COLO668 (cell line): ENCODE results near the gene MPHOSPH9.

Experiments used
- DNase-seq: peaks from one replicate; lab custom pipeline; 2025; ENCODE audit not compliant: unreplicated experiment; lab: John Stamatoyannopoulos, UW

The MPHOSPH9 gene, protein sequence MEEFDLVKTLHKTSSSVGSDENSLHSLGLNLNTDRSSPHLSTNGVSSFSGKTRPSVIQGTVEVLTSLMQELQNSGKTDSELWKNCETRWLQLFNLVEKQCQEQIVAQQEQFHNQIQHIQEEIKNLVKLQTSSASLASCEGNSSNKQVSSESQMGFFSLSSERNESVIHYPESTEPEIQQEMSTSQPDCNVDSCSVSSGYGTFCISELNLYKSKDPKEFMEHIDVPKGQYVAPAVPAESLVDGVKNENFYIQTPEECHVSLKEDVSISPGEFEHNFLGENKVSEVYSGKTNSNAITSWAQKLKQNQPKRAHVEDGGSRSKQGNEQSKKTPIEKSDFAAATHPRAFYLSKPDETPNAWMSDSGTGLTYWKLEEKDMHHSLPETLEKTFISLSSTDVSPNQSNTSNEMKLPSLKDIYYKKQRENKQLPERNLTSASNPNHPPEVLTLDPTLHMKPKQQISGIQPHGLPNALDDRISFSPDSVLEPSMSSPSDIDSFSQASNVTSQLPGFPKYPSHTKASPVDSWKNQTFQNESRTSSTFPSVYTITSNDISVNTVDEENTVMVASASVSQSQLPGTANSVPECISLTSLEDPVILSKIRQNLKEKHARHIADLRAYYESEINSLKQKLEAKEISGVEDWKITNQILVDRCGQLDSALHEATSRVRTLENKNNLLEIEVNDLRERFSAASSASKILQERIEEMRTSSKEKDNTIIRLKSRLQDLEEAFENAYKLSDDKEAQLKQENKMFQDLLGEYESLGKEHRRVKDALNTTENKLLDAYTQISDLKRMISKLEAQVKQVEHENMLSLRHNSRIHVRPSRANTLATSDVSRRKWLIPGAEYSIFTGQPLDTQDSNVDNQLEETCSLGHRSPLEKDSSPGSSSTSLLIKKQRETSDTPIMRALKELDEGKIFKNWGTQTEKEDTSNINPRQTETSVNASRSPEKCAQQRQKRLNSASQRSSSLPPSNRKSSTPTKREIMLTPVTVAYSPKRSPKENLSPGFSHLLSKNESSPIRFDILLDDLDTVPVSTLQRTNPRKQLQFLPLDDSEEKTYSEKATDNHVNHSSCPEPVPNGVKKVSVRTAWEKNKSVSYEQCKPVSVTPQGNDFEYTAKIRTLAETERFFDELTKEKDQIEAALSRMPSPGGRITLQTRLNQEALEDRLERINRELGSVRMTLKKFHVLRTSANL

GRCh38 chr12:123232807-123233504 lies at the start of gene MPHOSPH9, which contains the start of gene MTRFR:
Gene MPHOSPH9, minus strand, starts transcription at chr12:123233141. Its CDS starts 2,777 bp downstream, at chr12:123230364.
Gene MTRFR, plus strand, starts transcription at chr12:123233436. Its CDS starts 20,239 bp downstream, at chr12:123253675.
- DNase-seq: peak; percentile 99

GRCh38 chr12:123282111-123282510 lies 49.2 kb upstream of the MPHOSPH9 start:
- DNase-seq: no peak

DNA sequence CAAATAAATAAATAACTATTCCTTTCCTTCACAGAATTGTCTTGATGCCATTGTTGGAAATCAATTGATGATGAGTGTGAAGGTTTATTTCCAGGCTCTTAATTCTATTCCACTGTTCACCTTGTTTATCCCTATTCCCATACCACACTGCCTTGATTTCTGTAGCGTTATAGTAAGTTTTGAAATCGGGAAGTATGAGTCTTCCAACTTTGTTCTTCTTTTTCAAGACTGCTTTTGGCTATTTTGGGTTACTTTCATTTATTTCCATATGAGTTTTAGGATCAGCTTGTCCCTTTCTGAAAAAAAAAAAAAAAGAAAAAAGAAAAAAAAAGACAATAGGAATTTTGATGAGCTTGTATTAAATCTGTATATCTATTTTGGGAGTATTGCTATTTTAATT lies 48.0 kb upstream of the MPHOSPH9 start:
- DNase-seq: no peak

GRCh38 chr12:123278101-123278627 lies 45.2 kb upstream of the MPHOSPH9 start:
- no peak for DNase-seq

GRCh38 chr12:123273166-123273565 lies 40.2 kb upstream of the MPHOSPH9 start:
- DNase-seq: no peak

DNA sequence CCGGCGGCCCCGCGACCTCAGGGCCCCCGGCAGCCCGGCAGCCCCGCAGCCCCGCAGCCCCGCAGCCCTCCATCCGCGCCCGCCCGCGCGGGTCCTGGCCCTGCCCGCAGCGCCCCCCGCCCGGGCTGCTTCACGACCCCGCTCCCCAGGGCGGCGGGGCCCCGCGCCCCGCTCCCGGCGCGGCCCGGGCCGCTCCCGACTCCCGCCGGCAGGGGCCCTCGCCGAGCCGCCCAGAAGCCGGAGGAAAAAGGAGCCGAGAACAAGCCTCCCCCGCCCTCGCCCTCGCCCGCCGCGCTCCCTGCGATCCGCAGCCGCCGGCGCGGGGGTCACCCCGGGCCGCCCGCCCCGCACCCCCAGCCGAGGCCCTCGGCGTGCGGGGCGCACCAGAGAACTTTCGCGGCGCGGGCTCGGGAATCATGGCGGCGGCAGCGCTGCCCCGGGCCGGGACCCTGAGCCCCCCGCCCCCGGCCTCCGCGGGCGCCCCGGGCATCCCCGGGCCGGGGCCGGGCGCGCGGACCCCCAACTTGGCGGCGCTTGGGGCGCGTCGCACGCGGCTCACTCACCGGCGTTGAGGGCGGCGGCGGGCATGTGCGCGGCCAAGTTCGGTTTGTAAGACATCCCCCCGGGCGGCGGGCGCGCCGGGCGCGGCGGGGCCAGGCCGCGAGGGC lies 38.2 kb upstream of the MPHOSPH9 start:
- peak; percentile 85 for DNase-seq

- peak; percentile 41 for DNase-seq
Observed at GRCh38 chr12:123270214-123271000, 37.5 kb upstream of the MPHOSPH9 start.

DNA sequence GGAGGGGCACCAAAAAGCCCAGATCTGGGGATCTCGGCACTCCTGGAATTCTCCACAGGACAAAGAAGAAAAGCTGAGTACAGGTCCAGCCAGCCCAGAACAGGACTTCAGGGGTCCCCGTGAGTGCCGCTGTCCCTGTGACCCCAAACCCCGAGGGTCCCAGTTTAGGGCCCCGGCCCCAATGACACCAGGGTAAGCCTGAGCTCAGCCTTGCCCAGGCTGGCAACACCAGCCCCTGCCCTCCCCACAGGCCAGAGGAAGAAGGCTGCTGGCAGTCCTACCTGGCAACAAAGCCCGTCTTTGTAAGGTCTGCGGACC lies 36.9 kb upstream of the MPHOSPH9 start:
- DNase-seq: no peak

DNA sequence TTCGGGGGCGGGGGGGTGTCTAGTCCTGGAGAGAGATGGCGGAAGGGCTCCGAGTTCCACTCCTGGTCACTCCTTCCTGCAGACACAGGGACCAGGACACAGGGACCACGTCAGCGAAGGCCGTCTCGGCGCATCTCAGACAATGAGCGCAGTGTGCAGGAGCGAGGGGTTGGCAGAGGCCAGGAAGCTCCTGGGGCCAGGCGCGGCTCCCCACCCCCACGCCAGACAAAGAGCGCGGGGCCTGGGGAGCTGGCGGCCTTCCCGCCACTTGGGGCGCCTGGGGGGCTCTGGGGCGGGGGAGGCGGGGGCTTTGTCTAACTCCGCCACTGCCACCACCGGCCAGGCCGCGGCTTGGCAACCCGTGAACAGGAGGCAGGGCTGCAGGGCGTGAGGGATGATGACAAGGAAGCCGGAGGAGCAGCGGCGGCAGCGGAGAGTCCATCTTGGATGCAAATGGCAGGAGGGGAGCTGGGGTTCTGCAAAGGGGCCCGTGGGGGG lies 36.5 kb upstream of the MPHOSPH9 start:
- DNase-seq: peak; percentile 85

- peak; percentile 28 for DNase-seq
Observed at GRCh38 chr12:123268850-123269249, 35.9 kb upstream of the MPHOSPH9 start.

DNA sequence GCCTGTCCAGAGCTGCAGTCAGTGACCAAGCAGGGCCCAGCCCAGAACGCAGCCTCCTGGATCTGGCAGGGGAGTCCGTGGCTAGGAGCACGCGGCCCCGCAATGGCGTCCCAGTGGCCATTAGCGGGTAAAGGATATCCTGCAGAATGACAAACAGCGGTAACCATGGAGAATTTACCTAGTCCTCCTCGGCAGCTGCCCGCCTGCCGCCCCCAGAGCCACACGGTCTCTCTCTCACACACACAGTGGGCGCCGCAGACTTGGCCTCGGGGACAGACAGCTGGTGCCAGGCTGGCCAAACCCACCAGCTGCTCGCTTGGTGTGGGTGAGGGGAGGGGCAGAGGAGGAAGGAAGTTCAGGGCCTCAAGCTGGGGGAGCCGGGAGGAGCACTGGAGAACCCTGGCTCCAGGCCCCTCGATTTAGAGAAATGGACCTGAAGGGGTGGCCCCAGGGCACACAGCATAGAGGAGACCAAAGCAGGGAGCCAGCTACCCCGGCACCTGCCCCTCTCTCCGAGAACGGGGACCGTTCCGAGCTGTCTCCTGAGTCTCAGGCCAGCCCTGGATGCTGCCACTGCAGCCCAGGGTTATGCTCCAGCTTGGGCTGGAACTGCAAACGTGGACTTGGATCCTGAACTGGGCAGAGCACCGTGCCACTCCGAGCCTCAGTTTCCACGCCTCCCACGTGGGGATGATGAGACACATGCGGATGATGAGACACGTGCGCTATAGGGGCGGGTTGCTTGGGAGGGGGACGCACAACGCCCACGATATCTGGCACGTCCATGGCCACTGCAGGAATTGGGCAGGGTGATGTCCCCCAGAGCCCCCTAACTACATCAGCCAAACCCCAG lies 35.3 kb upstream of the MPHOSPH9 start:
- DNase-seq: peak; percentile 87

DNA sequence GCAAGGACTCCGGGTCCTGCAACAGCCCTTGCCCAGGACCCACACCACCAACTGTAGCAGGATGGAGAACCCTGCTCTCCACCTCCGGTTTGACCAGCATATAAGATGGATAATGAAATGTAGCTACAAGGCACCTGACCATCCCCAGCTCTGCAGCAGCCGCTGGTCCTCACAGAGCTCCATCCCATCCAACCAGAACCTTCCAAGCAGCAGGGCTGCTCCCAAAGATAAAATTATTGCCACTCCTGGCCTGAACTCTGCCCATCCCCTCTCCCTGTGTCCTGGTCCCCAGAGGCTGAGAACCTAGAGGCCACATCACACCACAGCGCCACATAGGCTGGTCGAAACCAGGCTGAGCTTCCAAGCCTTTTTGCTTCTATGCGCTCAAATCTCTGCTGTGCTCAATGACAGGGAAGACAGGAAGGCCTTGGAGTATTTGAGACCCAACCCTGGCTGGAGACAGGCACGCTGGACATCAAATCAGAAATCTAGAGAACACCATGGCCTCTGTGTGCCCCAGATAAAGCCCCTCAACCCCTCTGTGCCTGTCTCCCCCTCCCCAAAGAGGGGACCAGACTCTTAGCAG lies 34.5 kb upstream of the MPHOSPH9 start:
- DNase-seq: no peak

DNA sequence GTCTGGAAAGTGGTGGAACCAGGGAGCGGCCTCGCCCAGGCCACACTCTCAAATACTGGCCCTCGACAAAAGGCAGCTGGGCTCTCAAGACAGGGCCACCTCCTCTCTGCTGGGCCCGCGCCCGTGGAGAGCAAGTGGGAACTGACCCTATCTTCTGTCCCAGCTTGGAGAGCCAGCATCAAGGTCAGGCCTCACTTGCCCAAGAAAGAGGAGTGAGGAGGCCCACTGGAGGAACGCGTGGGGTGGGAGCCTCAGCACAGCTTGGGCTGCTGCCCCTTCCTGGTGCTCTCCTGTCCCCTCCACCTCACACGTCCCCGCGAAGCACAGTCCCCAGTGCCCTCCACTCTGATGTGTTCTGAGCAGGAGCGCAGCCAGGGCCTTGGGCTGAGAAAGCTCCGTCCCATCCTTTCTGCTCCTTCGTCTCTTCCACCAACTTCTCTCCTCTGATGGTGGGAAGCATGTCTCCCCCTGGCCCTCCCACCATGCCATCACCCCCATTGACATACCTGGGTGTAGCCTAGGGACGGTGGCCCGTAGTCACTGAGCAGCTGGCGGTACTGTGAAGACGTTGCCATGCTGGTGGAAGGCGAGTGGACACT lies 33.8 kb upstream of the MPHOSPH9 start:
- no peak for DNase-seq

- no peak for DNase-seq
Observed at GRCh38 chr12:123265851-123266678, 33.1 kb upstream of the MPHOSPH9 start.

DNA sequence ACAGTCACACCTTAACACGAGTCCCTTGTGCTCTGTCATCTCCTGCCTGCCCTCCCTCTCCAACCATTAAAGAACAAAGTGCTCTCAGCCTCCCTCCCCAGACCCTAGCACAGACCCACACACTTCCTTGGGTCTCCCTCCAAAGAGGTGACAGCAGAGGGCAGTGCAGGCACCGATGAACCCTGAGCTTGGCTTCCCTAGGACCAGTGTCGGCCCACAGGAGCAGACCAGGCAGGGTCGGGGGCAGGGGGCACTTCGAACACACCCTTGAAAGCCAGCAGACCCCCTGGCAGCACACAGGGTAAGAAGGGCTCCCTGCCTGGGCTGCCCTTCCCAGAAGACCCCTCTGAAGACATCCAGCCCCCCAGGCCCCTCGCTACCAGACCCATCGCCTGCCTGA lies 31.7 kb upstream of the MPHOSPH9 start:
- DNase-seq: no peak

GRCh38 chr12:123263196-123263817 lies 30.4 kb upstream of the MPHOSPH9 start:
- DNase-seq: peak; percentile 23
